ENCODE data around the gene HIP1R. TPM values are rescaled to one million over a fixed set of nuclear protein-coding genes. Genes with fewer than 3 reads are reported as not detected.

HIP1R gene
- total and polyA plus RNA-seq, 2 experiments from 2014 or later = 7.6 to 16.3 TPM

- no peaks in the 10 kb centered on the region for H3K79me2 ChIP-seq (ENCODE audit: insufficient read depth)
- H3F3A ChIP-seq (ENCODE audit: insufficient read depth) = no peaks in the 10 kb centered on the region
- TF ChIP-seq EZH2 (IDR thresholded peaks at IDR 0.05; ENCODE audit: insufficient read depth, poor library complexity, severe bottlenecking) (no peak), EZH2phosphoT487 (IDR thresholded peaks at IDR 0.05; ENCODE audit: insufficient read depth, low read depth) (no peak)
- H3K27me3 ChIP-seq (replicated peaks; ENCODE audit: insufficient read depth) = no peaks in the 10 kb centered on the region
- no peaks in the 10 kb centered on the region for H3K9me2 ChIP-seq (ENCODE audit: insufficient read depth)
- H3K9me3 ChIP-seq (ENCODE audit: low read depth) = no peaks in the 10 kb centered on the region
- in situ Hi-C loops (cut with MboI) = no loop called here
- no peak overlapping the region for H3K27ac ChIP-seq
- no peak overlapping the region for H3K4me3 ChIP-seq
- DNase-seq = peak; percentile 48
- no peaks in the 10 kb centered on the region for H4K20me1 ChIP-seq (ENCODE audit: insufficient read depth)
- H3K36me3 ChIP-seq (ENCODE audit: low read depth) = no peaks in the 10 kb centered on the region
- H3K9ac ChIP-seq = no peak overlapping the region
- H3K4me1 ChIP-seq (ENCODE audit: insufficient read depth) = no peaks in the 10 kb centered on the region
- no peak overlapping the region for H2AFZ ChIP-seq
- WGBS, 2 experiments (ENCODE audit: low coverage in 1 of 2, low lambda C conversion rate in 2 of 2, missing lambda C conversion rate in 2 of 2) = 60 to 61% methylated on average over 10 of the region's 10 CpGs
- H3K4me2 ChIP-seq (ENCODE audit: unreplicated experiment) = no peak overlapping the region
Measured at GRCh38 chr12:122819209-122819785, 16.0 kb upstream of the HIP1R start.

GRCh38 chr12:122820138-122820537, 15.1 kb upstream of the HIP1R start:
- TF ChIP-seq EZH2 (IDR thresholded peaks at IDR 0.05; ENCODE audit: insufficient read depth, poor library complexity, severe bottlenecking) = no peak
- TF ChIP-seq EZH2phosphoT487 (IDR thresholded peaks at IDR 0.05; ENCODE audit: insufficient read depth, low read depth) = no peak

GRCh38 chr12:122820838-122821271, 14.4 kb upstream of the HIP1R start:
- TF ChIP-seq EZH2 (IDR thresholded peaks at IDR 0.05; ENCODE audit: insufficient read depth, poor library complexity, severe bottlenecking) = no peak
- TF ChIP-seq EZH2phosphoT487 (IDR thresholded peaks at IDR 0.05; ENCODE audit: insufficient read depth, low read depth) = no peak
- Histone ChIP-seq H3K9me3 (ENCODE audit: low read depth) (no peaks in the 10 kb centered on the region), H3K36me3 (ENCODE audit: low read depth) (no peaks in the 10 kb centered on the region), H3K9ac (no peak overlapping the region), H4K20me1 (ENCODE audit: insufficient read depth) (no peaks in the 10 kb centered on the region), H3K9me2 (ENCODE audit: insufficient read depth) (no peaks in the 10 kb centered on the region), H3K4me3 (no peak overlapping the region), H3K27me3 (replicated peaks; ENCODE audit: insufficient read depth) (no peaks in the 10 kb centered on the region), H3K4me1 (ENCODE audit: insufficient read depth) (no peaks in the 10 kb centered on the region), H3F3A (ENCODE audit: insufficient read depth) (no peaks in the 10 kb centered on the region), H3K4me2 (ENCODE audit: unreplicated experiment) (no peak overlapping the region), H3K79me2 (ENCODE audit: insufficient read depth) (no peaks in the 10 kb centered on the region), H2AFZ (no peak overlapping the region), H3K27ac (no peak overlapping the region)
- no peak for DNase-seq
- in situ Hi-C loops (cut with MboI) = no loop called here
- WGBS, 2 experiments (ENCODE audit: low coverage in 1 of 2, low lambda C conversion rate in 2 of 2, missing lambda C conversion rate in 2 of 2) = 52 to 60% methylated on average over 7 of the region's 7 CpGs

More at GRCh38 chr12:122820138-122820537, 15.1 kb upstream of the HIP1R start:
- H3K4me2 ChIP-seq (ENCODE audit: unreplicated experiment) = no peak overlapping the region
- in situ Hi-C loops (cut with MboI) = no loop called here
- 91 to 92% methylated on average over 8 of the region's 8 CpGs for WGBS, 2 experiments (ENCODE audit: low coverage in 1 of 2, low lambda C conversion rate in 2 of 2, missing lambda C conversion rate in 2 of 2)
- H3K27ac ChIP-seq = no peak overlapping the region
- DNase-seq = no peak
- no peak overlapping the region for H2AFZ ChIP-seq
- H3K4me3 ChIP-seq = no peak overlapping the region
- H3K9me2 ChIP-seq (ENCODE audit: insufficient read depth) = no peaks in the 10 kb centered on the region
- H3K9ac ChIP-seq = no peak overlapping the region
- H4K20me1 ChIP-seq (ENCODE audit: insufficient read depth) = no peaks in the 10 kb centered on the region
- no peaks in the 10 kb centered on the region for H3K9me3 ChIP-seq (ENCODE audit: low read depth)
- no peaks in the 10 kb centered on the region for H3K27me3 ChIP-seq (replicated peaks; ENCODE audit: insufficient read depth)
- no peaks in the 10 kb centered on the region for H3F3A ChIP-seq (ENCODE audit: insufficient read depth)
- H3K79me2 ChIP-seq (ENCODE audit: insufficient read depth) = no peaks in the 10 kb centered on the region
- no peaks in the 10 kb centered on the region for H3K36me3 ChIP-seq (ENCODE audit: low read depth)
- H3K4me1 ChIP-seq (ENCODE audit: insufficient read depth) = no peaks in the 10 kb centered on the region

GRCh38 chr12:122823429-122823828, 11.8 kb upstream of the HIP1R start:
- no peaks in the 10 kb centered on the region for H3K27me3 ChIP-seq (replicated peaks; ENCODE audit: insufficient read depth)
- DNase-seq = no peak
- no peak for TF ChIP-seq EZH2phosphoT487 (IDR thresholded peaks at IDR 0.05; ENCODE audit: insufficient read depth, low read depth)
- TF ChIP-seq EZH2 (IDR thresholded peaks at IDR 0.05; ENCODE audit: insufficient read depth, poor library complexity, severe bottlenecking) = no peak
- H3K9ac ChIP-seq = no peak overlapping the region
- no peak overlapping the region for H3K27ac ChIP-seq
- no peaks in the 10 kb centered on the region for H3K9me2 ChIP-seq (ENCODE audit: insufficient read depth)
- H3F3A ChIP-seq (ENCODE audit: insufficient read depth) = no peaks in the 10 kb centered on the region
- no peaks in the 10 kb centered on the region for H3K36me3 ChIP-seq (ENCODE audit: low read depth)
- no peaks in the 10 kb centered on the region for H3K4me1 ChIP-seq (ENCODE audit: insufficient read depth)
- WGBS, 2 experiments (ENCODE audit: low coverage in 1 of 2, low lambda C conversion rate in 2 of 2, missing lambda C conversion rate in 2 of 2) = 92 to 93% methylated on average over 11 of the region's 11 CpGs
- no peak overlapping the region for H2AFZ ChIP-seq
- H3K4me3 ChIP-seq = no peak overlapping the region
- H3K9me3 ChIP-seq (ENCODE audit: low read depth) = no peaks in the 10 kb centered on the region
- no peak overlapping the region for H3K4me2 ChIP-seq (ENCODE audit: unreplicated experiment)
- in situ Hi-C loops (cut with MboI) = no loop called here
- no peaks in the 10 kb centered on the region for H3K79me2 ChIP-seq (ENCODE audit: insufficient read depth)
- no peaks in the 10 kb centered on the region for H4K20me1 ChIP-seq (ENCODE audit: insufficient read depth)

All from GM23248 (cell line).